Measurements from ENCODE around the gene IFNLR1.

Gene IFNLR1

GRCh38 chr1:24162201-24162600, 24.9 kb downstream of the IFNLR1 start:
- Histone ChIP-seq H3K4me2 (ENCODE audit: low read depth, low read length) (no peak overlapping the region), H4K20me1 (ENCODE audit: insufficient read depth, low read length) (no peaks in the 10 kb centered on the region), H3K27me3 (replicated peaks; ENCODE audit: insufficient read depth, low read length) (no peaks in the 10 kb centered on the region), H2AFZ (ENCODE audit: low read length) (no peak overlapping the region), H3K9ac (ENCODE audit: low read length) (no peak overlapping the region), H3K4me3 (ENCODE audit: low read length) (no peak overlapping the region), H3K4me1 (ENCODE audit: low read length) (no peaks in the 10 kb centered on the region), H3K27ac (ENCODE audit: low read length) (no peak overlapping the region), H3K36me3 (replicated peaks; ENCODE audit: insufficient read depth, low read length) (peaks cover 10% of the 10 kb centered on the region; the same call in 1 of the 2 replicates), H3K9me3 (replicated peaks; ENCODE audit: insufficient read depth, low read length) (no peaks in the 10 kb centered on the region), H3K79me2 (ENCODE audit: low read length) (0 out of 2 replicates have a peak, but pooled peaks cover 4% of the 10 kb centered on the region), H3K9me2 (replicated peaks; ENCODE audit: insufficient read depth, low read length) (no peaks in the 10 kb centered on the region), H3F3A (ENCODE audit: insufficient read depth, low read length) (no peaks in the 10 kb centered on the region; the same call in 1 of the 2 replicates)
- no peak for DNase-seq
- TF ChIP-seq EZH2 (optimal IDR thresholded peaks at IDR 0.05; ENCODE audit: low read depth, low read length), result no peak
- no peak for TF ChIP-seq CTCF (IDR thresholded peaks at IDR 0.05; ENCODE audit: low read length)
- TF ChIP-seq EZH2phosphoT487 (IDR thresholded peaks at IDR 0.05; ENCODE audit: low read length), result no peak

GRCh38 chr1:24161270-24161669, 25.8 kb downstream of the IFNLR1 start:
- H3K4me2 ChIP-seq (ENCODE audit: low read depth, low read length), result no peak overlapping the region
- no peaks in the 10 kb centered on the region for H4K20me1 ChIP-seq (ENCODE audit: insufficient read depth, low read length)
- DNase-seq, result no peak
- H3K9ac ChIP-seq (ENCODE audit: low read length), result no peak overlapping the region
- no peaks in the 10 kb centered on the region for H3K79me2 ChIP-seq (ENCODE audit: low read length)
- no peaks in the 10 kb centered on the region for H3K4me1 ChIP-seq (ENCODE audit: low read length)
- TF ChIP-seq EZH2phosphoT487 (IDR thresholded peaks at IDR 0.05; ENCODE audit: low read length), result no peak
- TF ChIP-seq EZH2 (optimal IDR thresholded peaks at IDR 0.05; ENCODE audit: low read depth, low read length), result no peak
- no peaks in the 10 kb centered on the region for H3K9me2 ChIP-seq (replicated peaks; ENCODE audit: insufficient read depth, low read length)
- H3K27ac ChIP-seq (ENCODE audit: low read length), result no peak overlapping the region
- H3K9me3 ChIP-seq (replicated peaks; ENCODE audit: insufficient read depth, low read length), result no peaks in the 10 kb centered on the region
- H3K36me3 ChIP-seq (replicated peaks; ENCODE audit: insufficient read depth, low read length), result peaks cover 11% of the 10 kb centered on the region; the same call in 1 of the 2 replicates
- no peaks in the 10 kb centered on the region for H3K27me3 ChIP-seq (replicated peaks; ENCODE audit: insufficient read depth, low read length)
- H2AFZ ChIP-seq (ENCODE audit: low read length), result no peak overlapping the region
- peaks cover 3% of the 10 kb centered on the region; the same call in 1 of the 2 replicates for H3F3A ChIP-seq (ENCODE audit: insufficient read depth, low read length)
- H3K4me3 ChIP-seq (ENCODE audit: low read length), result no peak overlapping the region

- Histone ChIP-seq H3K9ac (ENCODE audit: low read length) (no peak overlapping the region), H3K36me3 (replicated peaks; ENCODE audit: insufficient read depth, low read length) (peaks cover 14% of the 10 kb centered on the region; the same call in 1 of the 2 replicates), H3K4me2 (ENCODE audit: low read depth, low read length) (no peak overlapping the region)
Measured at GRCh38 chr1:24159366-24159765, 27.7 kb downstream of the IFNLR1 start.

More at GRCh38 chr1:24159366-24159765, 27.7 kb downstream of the IFNLR1 start:
- Histone ChIP-seq H4K20me1 (ENCODE audit: insufficient read depth, low read length) (no peaks in the 10 kb centered on the region), H3K9me2 (replicated peaks; ENCODE audit: insufficient read depth, low read length) (no peaks in the 10 kb centered on the region), H3K4me1 (ENCODE audit: low read length) (no peaks in the 10 kb centered on the region), H3K79me2 (ENCODE audit: low read length) (no peaks in the 10 kb centered on the region), H3K4me3 (ENCODE audit: low read length) (no peak overlapping the region), H3K27me3 (replicated peaks; ENCODE audit: insufficient read depth, low read length) (no peaks in the 10 kb centered on the region), H3K27ac (ENCODE audit: low read length) (no peak overlapping the region), H3F3A (ENCODE audit: insufficient read depth, low read length) (peaks cover 7% of the 10 kb centered on the region; the same call in 1 of the 2 replicates), H2AFZ (ENCODE audit: low read length) (no peak overlapping the region), H3K9me3 (replicated peaks; ENCODE audit: insufficient read depth, low read length) (no peaks in the 10 kb centered on the region)
- DNase-seq, result no peak
- TF ChIP-seq EZH2phosphoT487 (IDR thresholded peaks at IDR 0.05; ENCODE audit: low read length) (no peak), CTCF (IDR thresholded peaks at IDR 0.05; ENCODE audit: low read length) (no peak), EZH2 (optimal IDR thresholded peaks at IDR 0.05; ENCODE audit: low read depth, low read length) (no peak)

Measured in MM.1S (cell line).